ENCODE results near the gene CLIP1.
"Not testable (repeated sequence)": the region's sequence is repeated elsewhere in the genome, so short reads cannot be mapped to it uniquely, and the experiment has no call there.

GRCh38 chr12:122367632-122368031 is 54.8 kb downstream of the CLIP1 start:
- TF ChIP-seq EZH2 (IDR thresholded peaks at IDR 0.05; ENCODE audit: borderline replicate concordance, low read length); CTCF (conservative IDR thresholded peaks at IDR 0.05 in 1 of 2, IDR thresholded peaks at IDR 0.05 in 1 of 2; ENCODE audit: extremely low read depth in 1 of 2, insufficient read depth in 1 of 2, low read depth in 1 of 2, low read length in 2 of 2): not testable (repeated sequence)
